WTC11 (cell line): ENCODE results near the gene WWOX. TPM values are rescaled to one million over a fixed set of nuclear protein-coding genes. Genes with fewer than 3 reads are reported as not detected.

Experiments used
- ATAC-seq: fragments of 200-7000 bp; cut with Tn5 transposase; 2 replicates; pipeline ENCODE4 v1.10.0; 2021; ENCODE audit warnings: mild to moderate bottlenecking, moderate library complexity
- CTCF ChIA-PET: fragments of 300-600 bp; sonication (Branson Sonifier 250); formaldehyde crosslinking; loops from one replicate; lab custom pipeline; 2021; ENCODE audit warnings: antibody characterized with exemption; lab: Charles Lee
- POLR2A ChIA-PET: fragments of 350-600 bp; sonication (Branson Sonifier 250); formaldehyde crosslinking; loops from one replicate; lab custom pipeline; 2021; ENCODE audit warnings: antibody characterized with exemption; lab: Charles Lee
- DNase-seq: peaks from one replicate; pipeline ENCODE4 v3.0.0; 2021; ENCODE audit warnings: low spot score
- H3K27ac Mint-ChIP-seq: 2 replicates; pipeline ENCODE4 v1.8.0; 2021; ENCODE audit warnings: mixed read lengths
- H3K27me3 Mint-ChIP-seq: 2 replicates; pipeline ENCODE4 v1.8.0; 2021; ENCODE audit warnings: low read depth, mild to moderate bottlenecking, moderate library complexity, mixed read lengths
- H3K36me3 Mint-ChIP-seq: 2 replicates; pipeline ENCODE4 v1.8.0; 2021; ENCODE audit warnings: mixed read lengths
- H3K4me1 Mint-ChIP-seq: 2 replicates; pipeline ENCODE4 v1.8.0; 2022; ENCODE audit warnings: mixed read lengths
- H3K4me3 Mint-ChIP-seq: 2 replicates; pipeline ENCODE4 v1.8.0; 2021; ENCODE audit warnings: mild to moderate bottlenecking, moderate library complexity, mixed read lengths
- H3K9me3 Mint-ChIP-seq: 2 replicates; pipeline ENCODE4 v1.8.0; 2021; ENCODE audit warnings: mixed read lengths
- ATF1 ChIP-seq: sonication (generic); formaldehyde crosslinking; IDR thresholded peaks from 2 replicates; pipeline ENCODE4 v1.8.1; 2023; ENCODE audit warnings: mild to moderate bottlenecking, moderate library complexity, missing genetic modification reagents
- FOXP4 ChIP-seq: sonication (generic); formaldehyde crosslinking; IDR thresholded peaks from 2 replicates; pipeline ENCODE4 v1.8.0; 2022; ENCODE audit warnings: mild to moderate bottlenecking, missing genetic modification reagents
- JAZF1 ChIP-seq: fragments of 250-450 bp; sonication (Bioruptor Pico); IDR thresholded peaks from 2 replicates; pipeline ENCODE4 v1.9.0; 2021; ENCODE audit warnings: moderate library complexity, mild to moderate bottlenecking, inconsistent platforms
- KAT7 ChIP-seq: sonication (generic); formaldehyde crosslinking; IDR thresholded peaks from 2 replicates; pipeline ENCODE4 v1.8.1; 2023; ENCODE audit warnings: missing genetic modification reagents, mild to moderate bottlenecking, borderline replicate concordance
- NFE2L1 ChIP-seq: sonication (generic); formaldehyde crosslinking; IDR thresholded peaks from 2 replicates; pipeline ENCODE4 v1.8.1; 2023; ENCODE audit warnings: missing genetic modification reagents
- NFYB ChIP-seq: sonication (generic); formaldehyde crosslinking; conservative IDR thresholded peaks from 2 replicates; pipeline ENCODE4 v1.8.0; 2022; ENCODE audit warnings: low read depth, missing genetic modification reagents
- NR3C1 ChIP-seq: sonication (generic); formaldehyde crosslinking; conservative IDR thresholded peaks from 2 replicates; pipeline ENCODE4 v1.8.1; 2023; ENCODE audit warnings: low read depth, mild to moderate bottlenecking, missing genetic modification reagents
- PREB ChIP-seq: sonication (generic); formaldehyde crosslinking; IDR thresholded peaks from 2 replicates; pipeline ENCODE4 v1.8.1; 2022; ENCODE audit warnings: mild to moderate bottlenecking, missing genetic modification reagents, moderate library complexity, borderline replicate concordance
- RELA ChIP-seq: sonication (generic); formaldehyde crosslinking; IDR thresholded peaks from 2 replicates; pipeline ENCODE4 v1.8.1; 2022; ENCODE audit warnings: missing genetic modification reagents, mild to moderate bottlenecking, borderline replicate concordance
- RORB ChIP-seq: fragments of 250-450 bp; sonication (Bioruptor Pico); IDR thresholded peaks from 2 replicates; pipeline ENCODE4 v1.9.0; 2021; ENCODE audit warnings: mild to moderate bottlenecking
- TEAD4 ChIP-seq: sonication (generic); formaldehyde crosslinking; IDR thresholded peaks from 2 replicates; pipeline ENCODE4 v1.8.0; 2022; ENCODE audit warnings: mild to moderate bottlenecking, missing genetic modification reagents
- USF2 ChIP-seq: sonication (generic); formaldehyde crosslinking; IDR thresholded peaks from 2 replicates; pipeline ENCODE4 v1.8.1; 2023; ENCODE audit warnings: mild to moderate bottlenecking, missing genetic modification reagents, moderate library complexity
- ZNF121 ChIP-seq: sonication (generic); formaldehyde crosslinking; IDR thresholded peaks from 2 replicates; pipeline ENCODE4 v1.8.0; 2023; ENCODE audit warnings: missing genetic modification reagents
- ZNF138 ChIP-seq: sonication (generic); formaldehyde crosslinking; conservative IDR thresholded peaks from 2 replicates; pipeline ENCODE4 v1.8.1; 2022; ENCODE audit warnings: mild to moderate bottlenecking, moderate library complexity, missing genetic modification reagents
- ZNF512 ChIP-seq: sonication (generic); formaldehyde crosslinking; IDR thresholded peaks from 2 replicates; pipeline ENCODE4 v1.8.1; 2022; ENCODE audit warnings: missing genetic modification reagents, borderline replicate concordance
- total RNA-seq: library from RNA; stranded (reverse); gene quantifications from 3 replicates; pipeline ENCODE4 v1.2.3, GENCODE V29; 2021
- TF ChIP-seq, protein P1 (sequence below): sonication (generic); formaldehyde crosslinking; IDR thresholded peaks from 2 replicates; pipeline ENCODE4 v1.8.1; 2023; ENCODE audit warnings: mild to moderate bottlenecking, missing genetic modification reagents
- TF ChIP-seq, protein P2 (sequence below): sonication (generic); formaldehyde crosslinking; IDR thresholded peaks from 2 replicates; pipeline ENCODE4 v1.8.1; 2023; ENCODE audit warnings: mild to moderate bottlenecking, moderate library complexity, missing genetic modification reagents
- TF ChIP-seq, protein P3 (sequence below): fragments of 250-450 bp; sonication (Bioruptor Pico); IDR thresholded peaks from 2 replicates; pipeline ENCODE4 v2.1.2; 2022; ENCODE audit warnings: mild to moderate bottlenecking, moderate library complexity

Gene WWOX
- total RNA-seq, 1 experiment from 2014 or later, result 15.7 TPM

- ATAC-seq, result no peak
- POLR2A ChIA-PET, result no interaction called here
Observed at GRCh38 chr16:79130616-79131015, 1031.2 kb downstream of the WWOX start.

DNA sequence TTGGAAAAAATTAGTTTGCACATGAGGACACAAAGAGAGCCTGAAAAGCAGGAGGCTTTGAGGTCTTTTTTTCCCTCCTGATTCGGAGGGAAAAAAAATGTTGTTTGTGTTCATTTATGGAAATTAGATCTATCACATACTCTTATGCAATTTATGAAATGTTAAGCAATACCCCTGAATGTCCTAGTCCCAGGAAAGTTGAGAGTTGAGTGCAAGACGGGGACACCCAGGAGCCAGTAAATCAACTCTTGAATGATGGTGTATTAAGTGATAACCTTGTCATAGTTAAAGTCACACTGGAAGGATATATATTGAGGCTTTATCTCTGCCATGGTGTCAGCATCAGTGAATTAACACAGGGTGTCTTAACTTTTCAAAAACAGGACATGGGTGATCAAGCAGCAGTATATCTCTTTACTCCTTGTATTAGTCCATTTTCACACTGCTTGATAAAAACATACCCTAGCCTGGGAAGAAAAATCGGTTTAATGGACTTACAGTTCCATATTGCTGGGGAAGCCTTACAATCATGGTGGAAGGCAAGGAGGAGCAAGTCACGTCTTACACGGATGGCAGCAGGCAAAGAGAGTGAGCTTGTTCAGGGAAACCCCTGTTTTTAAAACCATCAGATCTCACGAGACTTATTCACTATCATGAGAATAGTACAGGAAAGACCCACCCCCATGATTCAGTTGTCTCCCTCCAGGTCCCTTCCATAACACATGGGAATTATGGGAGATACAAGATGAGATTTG, 1032.0 kb downstream of the WWOX start:
- DNase-seq (no peak), ATAC-seq (no peak)
- Mint-ChIP-seq H3K4me3 (no peak overlapping the region), H3K27me3 (peaks cover 4% of the 10 kb centered on the region; the same call in 1 of the 2 replicates), H3K36me3 (peaks cover 16% of the 10 kb centered on the region), H3K27ac (no peak overlapping the region), H3K9me3 (peaks cover 21% of the 10 kb centered on the region), H3K4me1 (no peaks in the 10 kb centered on the region)
- TF ChIP-seq FOXP4, result no peak
- no peak for TF ChIP-seq ZNF512
- TF ChIP-seq ATF1 (CRISPR knock-in tag), result no peak
- no peak for TF ChIP-seq NFE2L1 (CRISPR knock-in tag)
- TF ChIP-seq, protein P1, sequence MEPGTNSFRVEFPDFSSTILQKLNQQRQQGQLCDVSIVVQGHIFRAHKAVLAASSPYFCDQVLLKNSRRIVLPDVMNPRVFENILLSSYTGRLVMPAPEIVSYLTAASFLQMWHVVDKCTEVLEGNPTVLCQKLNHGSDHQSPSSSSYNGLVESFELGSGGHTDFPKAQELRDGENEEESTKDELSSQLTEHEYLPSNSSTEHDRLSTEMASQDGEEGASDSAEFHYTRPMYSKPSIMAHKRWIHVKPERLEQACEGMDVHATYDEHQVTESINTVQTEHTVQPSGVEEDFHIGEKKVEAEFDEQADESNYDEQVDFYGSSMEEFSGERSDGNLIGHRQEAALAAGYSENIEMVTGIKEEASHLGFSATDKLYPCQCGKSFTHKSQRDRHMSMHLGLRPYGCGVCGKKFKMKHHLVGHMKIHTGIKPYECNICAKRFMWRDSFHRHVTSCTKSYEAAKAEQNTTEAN (CRISPR knock-in tag), result no peak
- no peak for TF ChIP-seq RORB (CRISPR knock-in tag)
- POLR2A ChIA-PET, result no interaction called here
- CTCF ChIA-PET, result no interaction called here

More at GRCh38 chr16:79130616-79131015, 1031.2 kb downstream of the WWOX start:
- no peak overlapping the region for H3K27ac Mint-ChIP-seq
- H3K9me3 Mint-ChIP-seq, result peaks cover 21% of the 10 kb centered on the region
- CTCF ChIA-PET, result no interaction called here
- TF ChIP-seq USF2 (CRISPR knock-in tag), result no peak
- no peak for TF ChIP-seq JAZF1 (CRISPR knock-in tag)
- TF ChIP-seq NR3C1 (CRISPR knock-in tag), result no peak
- TF ChIP-seq PREB (CRISPR knock-in tag), result no peak
- no peak for TF ChIP-seq ZNF121 (CRISPR knock-in tag)
- TF ChIP-seq, protein P2, sequence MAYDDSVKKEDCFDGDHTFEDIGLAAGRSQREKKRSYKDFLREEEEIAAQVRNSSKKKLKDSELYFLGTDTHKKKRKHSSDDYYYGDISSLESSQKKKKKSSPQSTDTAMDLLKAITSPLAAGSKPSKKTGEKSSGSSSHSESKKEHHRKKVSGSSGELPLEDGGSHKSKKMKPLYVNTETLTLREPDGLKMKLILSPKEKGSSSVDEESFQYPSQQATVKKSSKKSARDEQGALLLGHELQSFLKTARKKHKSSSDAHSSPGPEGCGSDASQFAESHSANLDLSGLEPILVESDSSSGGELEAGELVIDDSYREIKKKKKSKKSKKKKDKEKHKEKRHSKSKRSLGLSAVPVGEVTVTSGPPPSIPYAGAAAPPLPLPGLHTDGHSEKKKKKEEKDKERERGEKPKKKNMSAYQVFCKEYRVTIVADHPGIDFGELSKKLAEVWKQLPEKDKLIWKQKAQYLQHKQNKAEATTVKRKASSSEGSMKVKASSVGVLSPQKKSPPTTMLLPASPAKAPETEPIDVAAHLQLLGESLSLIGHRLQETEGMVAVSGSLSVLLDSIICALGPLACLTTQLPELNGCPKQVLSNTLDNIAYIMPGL (CRISPR knock-in tag), result no peak
- TF ChIP-seq ATF1 (CRISPR knock-in tag), result no peak
- TF ChIP-seq, protein P3, sequence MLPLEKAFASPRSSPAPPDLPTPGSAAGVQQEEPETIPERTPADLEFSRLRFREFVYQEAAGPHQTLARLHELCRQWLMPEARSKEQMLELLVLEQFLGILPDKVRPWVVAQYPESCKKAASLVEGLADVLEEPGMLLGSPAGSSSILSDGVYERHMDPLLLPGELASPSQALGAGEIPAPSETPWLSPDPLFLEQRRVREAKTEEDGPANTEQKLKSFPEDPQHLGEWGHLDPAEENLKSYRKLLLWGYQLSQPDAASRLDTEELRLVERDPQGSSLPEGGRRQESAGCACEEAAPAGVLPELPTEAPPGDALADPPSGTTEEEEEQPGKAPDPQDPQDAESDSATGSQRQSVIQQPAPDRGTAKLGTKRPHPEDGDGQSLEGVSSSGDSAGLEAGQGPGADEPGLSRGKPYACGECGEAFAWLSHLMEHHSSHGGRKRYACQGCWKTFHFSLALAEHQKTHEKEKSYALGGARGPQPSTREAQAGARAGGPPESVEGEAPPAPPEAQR (CRISPR knock-in tag), result no peak
- no peak for TF ChIP-seq NFYB (CRISPR knock-in tag)
- no peak for TF ChIP-seq TEAD4 (CRISPR knock-in tag)
- no peak for TF ChIP-seq RELA (CRISPR knock-in tag)
- TF ChIP-seq KAT7 (CRISPR knock-in tag), result no peak
- TF ChIP-seq ZNF138, result no peak
- H3K4me3 Mint-ChIP-seq, result no peak overlapping the region
- H3K36me3 Mint-ChIP-seq, result peaks cover 16% of the 10 kb centered on the region
- peaks cover 4% of the 10 kb centered on the region; the same call in 1 of the 2 replicates for H3K27me3 Mint-ChIP-seq
- no peak for DNase-seq
- H3K4me1 Mint-ChIP-seq, result no peaks in the 10 kb centered on the region
